Tibial nerve (tissue), 3 donors: Measurements from ENCODE around the gene SORBS1.

ENCODE experiments used
- CTCF ChIP-seq, 5 experiments: fragments of 200-600 bp in 3 of 5; fragments of 450-650 bp in 2 of 5; sonication (generic) in 3 of 5; IDR thresholded peaks; one replicate each; pipeline ENCODE4 v1.5.1; 2016 to 2019; ENCODE audit warnings: antibody characterized with exemption in 5 of 5, mild to moderate bottlenecking in 3 of 5, moderate library complexity in 2 of 5
- POLR2A ChIP-seq, 2 donors: fragments of 450-650 bp; IDR thresholded peaks; one replicate each; pipeline ENCODE4 v1.6.1; 2017; ENCODE audit warnings: antibody characterized with exemption in 2 of 2, mild to moderate bottlenecking in 2 of 2, moderate library complexity in 2 of 2

GRCh38 chr10:95530561-95530960 lies 30.6 kb downstream of the SORBS1 start:
- TF ChIP-seq CTCF (IDR thresholded peaks at IDR 0.05) (no peak), POLR2A (IDR thresholded peaks at IDR 0.05) (no peak)
